ENCODE data around the gene FAM83B.

FAM83B gene

DNA sequence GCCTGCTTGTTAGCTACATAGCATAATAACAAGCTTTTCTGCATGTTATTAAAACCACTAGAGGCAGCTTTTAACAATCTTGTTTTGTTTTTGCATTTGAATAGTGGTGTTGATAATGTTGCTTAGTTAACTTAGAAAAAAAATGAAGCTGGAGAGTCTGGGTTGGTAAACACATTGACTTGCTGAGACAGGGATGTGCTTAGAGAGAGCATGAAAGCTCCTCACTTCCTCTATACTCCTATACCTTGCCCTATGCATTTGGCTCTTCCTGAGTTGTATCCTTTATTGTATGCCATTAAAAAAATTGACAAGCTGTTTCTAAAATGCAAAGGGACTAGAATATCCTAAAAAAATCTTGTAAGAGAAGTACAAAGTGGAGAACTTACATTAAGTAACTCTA, 13.6 kb downstream of the FAM83B start:
- Histone ChIP-seq H3K27me3 (ENCODE audit: insufficient read depth, poor library complexity, severe bottlenecking) (no peaks in the 10 kb centered on the region), H3K27ac (ENCODE audit: poor library complexity, severe bottlenecking) (no peak overlapping the region), H3K9me3 (ENCODE audit: severe bottlenecking) (no peaks in the 10 kb centered on the region), H3K4me1 (ENCODE audit: insufficient read depth, poor library complexity, severe bottlenecking) (peaks cover 31% of the 10 kb centered on the region), H3K4me3 (ENCODE audit: severe bottlenecking) (no peak overlapping the region), H3K36me3 (ENCODE audit: low read depth) (peaks cover 8% of the 10 kb centered on the region)
- no peak for DNase-seq (ENCODE audit: low spot score)
- TF ChIP-seq, protein P1, sequence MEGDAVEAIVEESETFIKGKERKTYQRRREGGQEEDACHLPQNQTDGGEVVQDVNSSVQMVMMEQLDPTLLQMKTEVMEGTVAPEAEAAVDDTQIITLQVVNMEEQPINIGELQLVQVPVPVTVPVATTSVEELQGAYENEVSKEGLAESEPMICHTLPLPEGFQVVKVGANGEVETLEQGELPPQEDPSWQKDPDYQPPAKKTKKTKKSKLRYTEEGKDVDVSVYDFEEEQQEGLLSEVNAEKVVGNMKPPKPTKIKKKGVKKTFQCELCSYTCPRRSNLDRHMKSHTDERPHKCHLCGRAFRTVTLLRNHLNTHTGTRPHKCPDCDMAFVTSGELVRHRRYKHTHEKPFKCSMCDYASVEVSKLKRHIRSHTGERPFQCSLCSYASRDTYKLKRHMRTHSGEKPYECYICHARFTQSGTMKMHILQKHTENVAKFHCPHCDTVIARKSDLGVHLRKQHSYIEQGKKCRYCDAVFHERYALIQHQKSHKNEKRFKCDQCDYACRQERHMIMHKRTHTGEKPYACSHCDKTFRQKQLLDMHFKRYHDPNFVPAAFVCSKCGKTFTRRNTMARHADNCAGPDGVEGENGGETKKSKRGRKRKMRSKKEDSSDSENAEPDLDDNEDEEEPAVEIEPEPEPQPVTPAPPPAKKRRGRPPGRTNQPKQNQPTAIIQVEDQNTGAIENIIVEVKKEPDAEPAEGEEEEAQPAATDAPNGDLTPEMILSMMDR (IDR thresholded peaks at IDR 0.05; ENCODE audit: poor library complexity, severe bottlenecking) = no peak
- ATAC-seq (ENCODE audit: low read depth) = no peak

DNA sequence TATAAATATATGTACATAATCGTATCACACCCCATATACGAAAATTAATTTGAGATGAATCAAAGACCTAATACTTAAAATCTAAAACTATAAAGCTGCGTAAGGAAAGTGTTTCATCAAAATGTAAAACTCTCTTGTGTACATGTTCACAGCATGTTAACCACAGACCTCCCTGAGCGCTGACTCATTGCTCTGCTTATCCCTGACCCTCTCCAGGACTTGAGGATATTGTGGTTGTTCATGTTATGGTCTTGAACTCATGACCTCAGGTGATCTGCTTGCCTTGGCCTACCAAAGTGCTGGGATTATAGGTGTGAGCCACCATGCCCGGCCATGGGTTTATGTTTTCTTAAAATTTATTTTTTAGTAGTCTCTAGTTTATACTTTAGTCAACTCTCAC, 14.2 kb downstream of the FAM83B start:
- TF ChIP-seq, protein P1 (IDR thresholded peaks at IDR 0.05; ENCODE audit: poor library complexity, severe bottlenecking) = no peak
- peak; percentile 61 for ATAC-seq (ENCODE audit: low read depth)
- H3K4me3 ChIP-seq (ENCODE audit: severe bottlenecking) = no peak overlapping the region
- H3K27ac ChIP-seq (ENCODE audit: poor library complexity, severe bottlenecking) = no peak overlapping the region
- peaks cover 7% of the 10 kb centered on the region for H3K36me3 ChIP-seq (ENCODE audit: low read depth)
- no peaks in the 10 kb centered on the region for H3K27me3 ChIP-seq (ENCODE audit: insufficient read depth, poor library complexity, severe bottlenecking)
- DNase-seq (ENCODE audit: low spot score) = no peak
- no peaks in the 10 kb centered on the region for H3K9me3 ChIP-seq (ENCODE audit: severe bottlenecking)
- H3K4me1 ChIP-seq (ENCODE audit: insufficient read depth, poor library complexity, severe bottlenecking) = peaks cover 25% of the 10 kb centered on the region

DNA sequence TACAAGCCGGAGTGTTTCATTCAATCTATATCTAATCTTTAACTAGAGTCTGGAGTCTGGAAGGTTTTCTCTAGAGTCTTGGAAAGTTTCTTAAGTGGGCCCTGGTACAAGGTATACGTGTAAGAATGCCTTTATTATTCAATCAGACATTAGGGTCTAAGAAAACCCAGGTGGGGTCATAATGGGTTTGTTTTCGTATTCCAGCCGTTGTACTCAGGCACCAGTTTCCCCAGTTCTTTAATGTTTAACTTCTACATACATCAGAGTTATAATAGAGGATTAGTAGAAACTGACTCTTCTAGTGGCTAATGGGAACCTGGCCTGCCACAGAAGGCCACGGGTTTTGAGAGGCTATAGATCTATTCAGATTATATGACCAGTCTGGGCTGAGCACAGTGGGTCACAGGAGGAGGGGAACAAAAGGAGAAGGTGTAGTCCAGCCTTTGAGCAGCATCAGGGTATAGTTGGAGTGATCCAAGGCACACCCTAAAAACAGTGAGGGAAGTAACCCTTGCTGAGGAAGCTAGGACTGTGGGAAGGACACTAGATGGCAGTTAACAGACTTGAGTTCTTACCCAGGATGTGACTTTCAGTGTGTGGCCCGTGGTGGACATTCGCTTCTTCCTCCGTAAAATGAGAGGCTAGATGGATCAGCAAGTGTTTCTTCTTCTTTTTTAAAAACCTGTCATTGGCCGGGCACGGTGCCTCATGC, 15.5 kb downstream of the FAM83B start:
- Histone ChIP-seq H3K36me3 (ENCODE audit: low read depth) (peaks cover 7% of the 10 kb centered on the region), H3K4me3 (ENCODE audit: severe bottlenecking) (no peak overlapping the region), H3K27ac (ENCODE audit: poor library complexity, severe bottlenecking) (no peak overlapping the region), H3K9me3 (ENCODE audit: severe bottlenecking) (no peaks in the 10 kb centered on the region), H3K27me3 (ENCODE audit: insufficient read depth, poor library complexity, severe bottlenecking) (no peaks in the 10 kb centered on the region), H3K4me1 (ENCODE audit: insufficient read depth, poor library complexity, severe bottlenecking) (peaks cover 21% of the 10 kb centered on the region)
- no peak for ATAC-seq (ENCODE audit: low read depth)
- TF ChIP-seq, protein P1 (IDR thresholded peaks at IDR 0.05; ENCODE audit: poor library complexity, severe bottlenecking) = no peak
- no peak for DNase-seq (ENCODE audit: low spot score)

DNA sequence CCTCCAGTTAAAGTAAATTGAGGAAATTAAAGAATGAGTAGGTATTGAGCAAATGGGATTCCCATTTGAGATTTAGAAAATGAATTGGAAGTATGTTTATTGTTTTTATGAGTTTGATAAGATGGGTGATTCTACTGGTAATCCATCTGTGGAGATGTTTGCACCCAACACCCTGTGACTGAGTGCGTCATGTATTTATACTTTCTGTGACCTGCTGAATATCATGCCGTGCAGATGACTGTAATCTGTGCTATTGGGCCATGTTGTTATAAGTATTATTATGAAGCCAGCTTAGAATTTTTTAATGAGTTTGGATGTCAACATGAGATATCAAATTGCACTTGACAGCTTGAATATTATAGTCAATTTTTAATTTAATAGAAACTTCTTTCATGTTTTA, 17.7 kb downstream of the FAM83B start:
- Histone ChIP-seq H3K27me3 (ENCODE audit: insufficient read depth, poor library complexity, severe bottlenecking) (no peaks in the 10 kb centered on the region), H3K27ac (ENCODE audit: poor library complexity, severe bottlenecking) (no peak overlapping the region), H3K4me1 (ENCODE audit: insufficient read depth, poor library complexity, severe bottlenecking) (peaks cover 29% of the 10 kb centered on the region), H3K4me3 (ENCODE audit: severe bottlenecking) (no peak overlapping the region), H3K9me3 (ENCODE audit: severe bottlenecking) (no peaks in the 10 kb centered on the region), H3K36me3 (ENCODE audit: low read depth) (peaks cover 15% of the 10 kb centered on the region)
- ATAC-seq (ENCODE audit: low read depth) (no peak), DNase-seq (ENCODE audit: low spot score) (no peak)
- TF ChIP-seq, protein P1 (IDR thresholded peaks at IDR 0.05; ENCODE audit: poor library complexity, severe bottlenecking) = no peak

DNA sequence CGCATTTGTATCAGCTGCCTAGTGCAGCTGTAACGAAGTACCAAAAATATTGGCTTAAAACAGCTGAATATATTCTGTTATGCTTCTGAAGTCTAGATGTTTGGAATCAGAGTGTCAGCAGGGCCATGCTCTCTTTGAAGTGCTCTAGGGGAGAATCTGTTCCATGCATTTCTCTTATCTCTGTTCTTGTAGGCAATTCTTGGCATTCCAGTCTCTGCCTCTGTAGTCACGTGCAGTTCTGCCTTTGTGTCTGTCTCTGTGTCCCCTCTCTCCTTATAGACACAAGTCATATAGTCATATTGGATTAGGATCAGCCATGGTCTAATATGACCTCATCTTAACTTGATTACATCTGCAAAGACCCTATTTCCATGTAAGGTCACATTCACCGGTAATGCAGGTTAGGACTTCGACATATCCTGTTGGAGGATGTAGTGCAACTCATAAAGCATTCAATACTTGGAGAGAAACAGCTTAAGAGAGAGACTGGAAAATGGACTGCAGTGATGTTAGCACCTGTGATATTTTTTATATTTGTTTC, 18.6 kb downstream of the FAM83B start:
- Histone ChIP-seq H3K27ac (ENCODE audit: poor library complexity, severe bottlenecking) (no peak overlapping the region), H3K4me3 (ENCODE audit: severe bottlenecking) (no peak overlapping the region), H3K4me1 (ENCODE audit: insufficient read depth, poor library complexity, severe bottlenecking) (peaks cover 24% of the 10 kb centered on the region), H3K9me3 (ENCODE audit: severe bottlenecking) (no peaks in the 10 kb centered on the region), H3K27me3 (ENCODE audit: insufficient read depth, poor library complexity, severe bottlenecking) (no peaks in the 10 kb centered on the region), H3K36me3 (ENCODE audit: low read depth) (peaks cover 23% of the 10 kb centered on the region)
- TF ChIP-seq, protein P1 (IDR thresholded peaks at IDR 0.05; ENCODE audit: poor library complexity, severe bottlenecking) = no peak
- ATAC-seq (ENCODE audit: low read depth) = no peak
- no peak for DNase-seq (ENCODE audit: low spot score)
